Hematopoietic multipotent progenitor cell treated with erythropoietin and hydrocortisone succinate and interleukin-3 and kit ligand, for 4 days (in vitro differentiated cells): ENCODE data around the gene MOB3A.
A peak's percentile ranks its signal among the peaks of the same experiment; 100 is the strongest.
"Not testable (repeated sequence)": the region's sequence is repeated elsewhere in the genome, so short reads cannot be mapped to it uniquely, and the experiment has no call there.

Experiments used
- DNase-seq: peaks from one replicate; pipeline ENCODE4 v3.0.0-alpha.2; 2015

Gene MOB3A

GRCh38 chr19:2042485-2043250, 53.5 kb downstream of the MOB3A start:
- DNase-seq: no peak

- DNase-seq: peak; percentile 98
Observed at GRCh38 chr19:2041683-2042484, 54.2 kb downstream of the MOB3A start.

GRCh38 chr19:2041433-2041682, 54.8 kb downstream of the MOB3A start:
- no peak for DNase-seq

- no peak for DNase-seq
Observed at GRCh38 chr19:2040647-2041432, 55.3 kb downstream of the MOB3A start.

- no peak for DNase-seq
Observed at GRCh38 chr19:2039959-2040646, 56.0 kb downstream of the MOB3A start.

- DNase-seq: no peak
Observed at GRCh38 chr19:2039089-2039958, 56.8 kb downstream of the MOB3A start.

GRCh38 chr19:2038284-2039088, 57.6 kb downstream of the MOB3A start:
- DNase-seq: no peak

GRCh38 chr19:2037651-2038255, 58.4 kb downstream of the MOB3A start:
- no peak for DNase-seq

- no peak for DNase-seq
Observed at GRCh38 chr19:2036424-2036823, 59.7 kb downstream of the MOB3A start.

GRCh38 chr19:2035590-2035991, 60.5 kb downstream of the MOB3A start:
- no peak for DNase-seq

GRCh38 chr19:2034729-2035589, 61.2 kb downstream of the MOB3A start:
- peak; percentile 93 for DNase-seq

- not testable (repeated sequence) for DNase-seq
Observed at GRCh38 chr19:2034253-2034652, 61.9 kb downstream of the MOB3A start.

- no peak for DNase-seq
Observed at GRCh38 chr19:2033825-2034159, 62.3 kb downstream of the MOB3A start.

- DNase-seq: no peak
Observed at GRCh38 chr19:2033115-2033824, 62.9 kb downstream of the MOB3A start.

GRCh38 chr19:2032296-2032941, 63.7 kb downstream of the MOB3A start:
- peak; percentile 92 for DNase-seq

- peak; percentile 66 for DNase-seq
Observed at GRCh38 chr19:2027361-2027760, 68.8 kb downstream of the MOB3A start.

- DNase-seq: no peak
Observed at GRCh38 chr19:2026770-2027169, 69.4 kb downstream of the MOB3A start.

- DNase-seq: no peak
Observed at GRCh38 chr19:2022289-2022688, 73.8 kb downstream of the MOB3A start.
